Keratinocyte (primary cell): ENCODE data around the gene MATK. TPM values are rescaled to one million over a fixed set of nuclear protein-coding genes. Genes with fewer than 3 reads are reported as not detected.

Experiments used
- DNase-seq: peaks from one replicate; pipeline ENCODE4 v3.0.0-alpha.2; 2011; ENCODE audit warnings: low read depth, missing footprints, low spot score
- FAIRE-seq: peaks from 2 replicates; lab custom pipeline; 2011; peaks lifted over from hg19 to GRCh38; lab: Jason Lieb, UNC
- H2AFZ ChIP-seq: 2 replicates; pipeline ENCODE4 v1.6.0; 2012; ENCODE audit warnings: low read length, control low read depth, inconsistent platforms; ENCODE audit not compliant: control insufficient read depth
- H3K27ac ChIP-seq: 2 replicates; pipeline ENCODE4 v1.5.1; 2011; ENCODE audit warnings: low read length; ENCODE audit not compliant: control insufficient read depth, insufficient read depth
- H3K27me3 ChIP-seq: 3 replicates; pipeline ENCODE4 v1.6.0; 2011; ENCODE audit warnings: low read length; ENCODE audit not compliant: control insufficient read depth, insufficient read depth; ENCODE audit errors: extremely low read depth
- H3K36me3 ChIP-seq, 2 experiments: 2 replicates in 1 of 2; 3 replicates in 1 of 2; pipeline ENCODE4 v1.5.1; 2011; ENCODE audit warnings: low read length in 2 of 2, mild to moderate bottlenecking in 1 of 2; ENCODE audit not compliant: control insufficient read depth in 2 of 2, insufficient read depth in 2 of 2; ENCODE audit errors: extremely low read depth in 1 of 2
- H3K4me1 ChIP-seq: 3 replicates; pipeline ENCODE4 v1.5.1; 2011; ENCODE audit warnings: low read length; ENCODE audit not compliant: control insufficient read depth, insufficient read depth; ENCODE audit errors: extremely low read depth
- H3K4me2 ChIP-seq: 3 replicates; pipeline ENCODE4 v1.6.0; 2011; ENCODE audit warnings: low read depth, low read length; ENCODE audit not compliant: control insufficient read depth, insufficient read depth; ENCODE audit errors: extremely low read depth
- H3K4me3 ChIP-seq, 3 experiments: fragments of 200-600 bp in 1 of 3; sonication (generic) in 1 of 3; 2 replicates in 2 of 3; 3 replicates in 1 of 3; pipeline ENCODE4 v1.5.1; 2011 to 2016; ENCODE audit warnings: low read length in 3 of 3, mild to moderate bottlenecking in 3 of 3, control low read depth in 2 of 3, inconsistent platforms in 1 of 3, low read depth in 1 of 3, mixed read lengths in 1 of 3, mixed run types in 1 of 3, moderate library complexity in 1 of 3; ENCODE audit not compliant: control insufficient read depth in 2 of 3, insufficient read depth in 2 of 3; ENCODE audit errors: extremely low read depth in 1 of 3
- H3K79me2 ChIP-seq: 2 replicates; pipeline ENCODE4 v1.6.0; 2012; ENCODE audit warnings: low read length; ENCODE audit not compliant: control insufficient read depth, insufficient read depth
- H3K9ac ChIP-seq: 3 replicates; pipeline ENCODE4 v1.6.0; 2011; ENCODE audit warnings: low read length; ENCODE audit not compliant: control insufficient read depth, insufficient read depth; ENCODE audit errors: extremely low read depth
- H3K9me1 ChIP-seq: 3 replicates; pipeline ENCODE4 v1.6.0; 2011; ENCODE audit warnings: low read length; ENCODE audit not compliant: control insufficient read depth, insufficient read depth; ENCODE audit errors: extremely low read depth
- H3K9me3 ChIP-seq: 2 replicates; pipeline ENCODE4 v1.5.1; 2012; ENCODE audit warnings: low read depth, low read length; ENCODE audit not compliant: control insufficient read depth
- H4K20me1 ChIP-seq: 3 replicates; pipeline ENCODE4 v1.6.0; 2011; ENCODE audit warnings: low read length; ENCODE audit not compliant: control insufficient read depth, insufficient read depth; ENCODE audit errors: extremely low read depth
- CTCF ChIP-seq, 3 experiments: IDR thresholded peaks in 1 of 3; conservative IDR thresholded peaks in 1 of 3; optimal IDR thresholded peaks in 1 of 3; 2 replicates in 2 of 3; 3 replicates in 1 of 3; pipeline versions ENCODE3 to v1.5.1; 2011; ENCODE audit warnings: low read length in 3 of 3, mild to moderate bottlenecking in 3 of 3, moderate library complexity in 2 of 3, control low read depth in 1 of 3, inconsistent platforms in 1 of 3; ENCODE audit not compliant: insufficient read depth in 2 of 3; ENCODE audit errors: extremely low read depth in 1 of 3
- EZH2 ChIP-seq: IDR thresholded peaks from one replicate; pipeline ENCODE4 v1.6.1; 2012; ENCODE audit warnings: inconsistent platforms, mild to moderate bottlenecking, low read length, moderate library complexity
- dilution Hi-C: fragments of 300-500 bp; cut with MboI; formaldehyde crosslinking; loops from one replicate; pipeline ENCODE4 v1.7.0; 2020; ENCODE audit warnings: low sequenced_read_pairs; ENCODE audit not compliant: extremely low pct_ligation_motif_present
- polyA plus RNA-seq, 5 experiments: library from polyadenylated mRNA; depleted of rRNA in 3 of 5; stranded (reverse) in 3 of 5; stranded (forward) in 1 of 5; unstranded in 1 of 5; fragments of >200 nt; gene quantifications; 1 replicate in 1 of 5; 2 replicates in 3 of 5; 3 replicates in 1 of 5; pipeline versions ENCODE4 v1.2.1 to v1.2.3, GENCODE V29; 2011 to 2012; ENCODE audit warnings: missing spikeins in 2 of 5, low read depth in 1 of 5, low replicate concordance in 1 of 5

The MATK gene
- polyA plus RNA-seq, 1 donor (not counting 4 experiments of a cell fraction or from before 2014, with no cell fraction given): 0.16 TPM

DNA sequence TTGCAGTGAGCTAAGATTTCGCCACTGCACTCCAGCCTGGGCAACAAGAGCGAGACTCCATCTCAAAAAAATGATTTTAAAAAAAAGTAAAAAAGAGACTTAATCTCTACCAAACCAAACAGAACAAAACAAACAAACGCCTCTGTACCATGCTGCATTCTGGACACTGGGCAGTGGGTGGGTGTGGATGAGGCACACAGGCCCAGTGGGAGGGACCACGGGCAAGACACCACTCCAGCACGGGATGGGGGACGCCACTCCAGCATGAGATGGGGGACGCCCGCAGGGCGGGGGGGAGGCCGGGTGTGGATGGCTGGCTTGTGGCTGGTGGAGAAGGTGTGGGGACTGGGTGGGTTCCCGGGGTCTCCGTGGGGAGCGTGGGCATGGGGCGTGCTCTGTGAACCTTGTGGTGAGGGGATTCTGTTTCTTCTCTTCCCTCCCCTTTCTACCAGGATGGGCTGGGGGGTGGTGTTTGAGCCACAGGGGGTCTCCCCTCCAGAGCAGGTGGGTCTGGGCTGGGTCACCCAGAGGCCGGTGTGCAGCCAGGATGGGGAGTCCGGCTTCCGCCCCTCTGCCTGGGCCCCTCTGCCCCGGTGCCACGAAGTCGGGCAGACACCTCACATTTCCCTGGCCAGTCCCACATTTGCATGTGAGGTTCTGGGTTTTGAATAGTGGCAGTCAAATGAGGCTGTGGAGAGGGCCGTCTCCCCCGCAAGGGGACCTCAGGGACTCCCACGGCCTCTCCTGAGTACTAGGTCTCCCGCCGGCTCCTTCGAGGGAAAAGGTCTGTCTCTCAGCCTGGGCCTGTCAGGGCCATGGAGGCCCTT lies 23.9 kb upstream of the MATK start:
- FAIRE-seq (no peak), DNase-seq (no peak)
- H3K27ac ChIP-seq: no peak overlapping the region
- H3K79me2 ChIP-seq: no peaks in the 10 kb centered on the region
- no peak overlapping the region for H2AFZ ChIP-seq
- no peak overlapping the region for H3K4me3 ChIP-seq
- no peaks in the 10 kb centered on the region for H3K4me1 ChIP-seq
- no peaks in the 10 kb centered on the region for H3K36me3 ChIP-seq
- TF ChIP-seq CTCF (optimal IDR thresholded peaks at IDR 0.05 in 1 of 3, IDR thresholded peaks at IDR 0.05 in 1 of 3, conservative IDR thresholded peaks at IDR 0.05 in 1 of 3; ENCODE audit: extremely low read depth in 1 of 3, insufficient read depth in 2 of 3, low read length in 3 of 3) (no peak), EZH2 (no peak)
- dilution Hi-C loops: no loop called here
- H4K20me1 ChIP-seq: no peaks in the 10 kb centered on the region
- H3K9ac ChIP-seq: no peak overlapping the region
- H3K4me2 ChIP-seq: no peak overlapping the region
- H3K27me3 ChIP-seq: peaks cover 3% of the 10 kb centered on the region
- H3K9me1 ChIP-seq: no peaks in the 10 kb centered on the region
- peaks cover 4% of the 10 kb centered on the region for H3K9me3 ChIP-seq

- Histone ChIP-seq H2AFZ (no peak overlapping the region), H3K4me1 (no peaks in the 10 kb centered on the region), H3K36me3 (no peaks in the 10 kb centered on the region), H3K9ac (no peak overlapping the region), H3K27ac (no peak overlapping the region), H4K20me1 (no peaks in the 10 kb centered on the region), H3K4me3 (no peak overlapping the region), H3K9me1 (no peaks in the 10 kb centered on the region), H3K9me3 (peaks cover 4% of the 10 kb centered on the region), H3K4me2 (no peak overlapping the region), H3K27me3 (peaks cover 3% of the 10 kb centered on the region), H3K79me2 (no peaks in the 10 kb centered on the region)
- dilution Hi-C loops: no loop called here
- no peak for FAIRE-seq
- TF ChIP-seq EZH2 (no peak), CTCF (optimal IDR thresholded peaks at IDR 0.05 in 1 of 3, IDR thresholded peaks at IDR 0.05 in 1 of 3, conservative IDR thresholded peaks at IDR 0.05 in 1 of 3; ENCODE audit: extremely low read depth in 1 of 3, insufficient read depth in 2 of 3, low read length in 3 of 3) (no peak)
- no peak for DNase-seq
Observed at GRCh38 chr19:3808420-3809143, 22.4 kb upstream of the MATK start.
